SK-N-SH treated with all-trans-retinoic acid at 6 μM for 48 hours (cell line): ENCODE measurements around the gene DEF6.

Experiments
- ATAC-seq: fragments of 200-7000 bp; cut with Tn5 transposase; 3 replicates; pipeline ENCODE4 v1.9.1; 2020; ENCODE audit warnings: mild to moderate bottlenecking, moderate library complexity
- ARNTL ChIP-seq: fragments of 450-650 bp; formaldehyde crosslinking; IDR thresholded peaks from 2 replicates; pipeline ENCODE4 v1.5.0; 2020; ENCODE audit warnings: low read depth, mild to moderate bottlenecking, moderate library complexity, borderline replicate concordance
- BACH2 ChIP-seq: fragments of 250-450 bp; sonication (Bioruptor Pico); IDR thresholded peaks from 2 replicates; pipeline ENCODE4 v1.9.0; 2021; ENCODE audit warnings: mild to moderate bottlenecking, borderline replicate concordance
- CREB5 ChIP-seq: fragments of 250-450 bp; sonication (Bioruptor Pico); IDR thresholded peaks from 2 replicates; pipeline ENCODE4 v1.5.1; 2020; ENCODE audit warnings: low read depth, mild to moderate bottlenecking, moderate library complexity
- CSDC2 ChIP-seq: fragments of 250-450 bp; sonication (Bioruptor Pico); IDR thresholded peaks from 2 replicates; pipeline ENCODE4 v1.5.0; 2020; ENCODE audit warnings: mild to moderate bottlenecking, moderate library complexity
- CSRNP3 ChIP-seq: fragments of 250-450 bp; sonication (Bioruptor Pico); IDR thresholded peaks from 2 replicates; pipeline ENCODE4 v1.5.1; 2021; ENCODE audit warnings: mild to moderate bottlenecking, moderate library complexity
- ESRRG ChIP-seq: fragments of 250-450 bp; sonication (Bioruptor Pico); IDR thresholded peaks from 2 replicates; pipeline ENCODE4 v1.6.1; 2021; ENCODE audit warnings: mild to moderate bottlenecking
- ISL1 ChIP-seq: fragments of 250-450 bp; sonication (Bioruptor Pico); IDR thresholded peaks from 2 replicates; pipeline ENCODE4 v2.1.2; 2022; ENCODE audit warnings: mild to moderate bottlenecking, moderate library complexity
- OSR1 ChIP-seq: fragments of 250-450 bp; sonication (Bioruptor Pico); IDR thresholded peaks from 2 replicates; pipeline ENCODE4 v1.8.0; 2022; ENCODE audit warnings: moderate library complexity, mild to moderate bottlenecking, inconsistent platforms
- PATZ1 ChIP-seq: fragments of 250-450 bp; sonication (Bioruptor Pico); IDR thresholded peaks from 2 replicates; pipeline ENCODE4 v1.8.0; 2020; ENCODE audit warnings: mild to moderate bottlenecking, moderate library complexity, borderline replicate concordance
- PPARA ChIP-seq: fragments of 250-450 bp; sonication (Bioruptor Pico); IDR thresholded peaks from 2 replicates; pipeline ENCODE4 v1.5.0; 2020; ENCODE audit warnings: mild to moderate bottlenecking, borderline replicate concordance
- RARB ChIP-seq: fragments of 250-450 bp; sonication (Bioruptor Pico); IDR thresholded peaks from 2 replicates; pipeline ENCODE4 v1.8.0; 2021; ENCODE audit warnings: mild to moderate bottlenecking, moderate library complexity
- SNAI2 ChIP-seq: fragments of 250-450 bp; sonication (Bioruptor Pico); IDR thresholded peaks from 2 replicates; pipeline ENCODE4 v1.5.0; 2020; ENCODE audit warnings: mild to moderate bottlenecking, moderate library complexity
- TCF4 ChIP-seq: fragments of 250-450 bp; sonication (Bioruptor Pico); IDR thresholded peaks from 2 replicates; pipeline ENCODE4 v1.8.0; 2021; ENCODE audit warnings: mild to moderate bottlenecking, moderate library complexity, borderline replicate concordance
- TOX ChIP-seq: fragments of 250-450 bp; sonication (Bioruptor Pico); IDR thresholded peaks from 2 replicates; pipeline ENCODE4 v1.8.0; 2021; ENCODE audit warnings: mild to moderate bottlenecking, moderate library complexity, borderline replicate concordance
- ZC3H10 ChIP-seq: fragments of 250-450 bp; sonication (Bioruptor Pico); IDR thresholded peaks from 2 replicates; pipeline ENCODE4 v1.5.1; 2021; ENCODE audit warnings: mild to moderate bottlenecking, moderate library complexity
- ZFP3 ChIP-seq: fragments of 250-450 bp; sonication (Bioruptor Pico); IDR thresholded peaks from 2 replicates; pipeline ENCODE4 v1.5.0; 2020; ENCODE audit warnings: mild to moderate bottlenecking, moderate library complexity
- ZFP30 ChIP-seq: fragments of 450-650 bp; formaldehyde crosslinking; IDR thresholded peaks from 2 replicates; pipeline ENCODE4 v1.5.0; 2022; ENCODE audit warnings: mild to moderate bottlenecking, moderate library complexity
- ZNF70 ChIP-seq: fragments of 450-650 bp; formaldehyde crosslinking; IDR thresholded peaks from 2 replicates; pipeline ENCODE4 v1.5.0; 2020; ENCODE audit warnings: mild to moderate bottlenecking, moderate library complexity
- ZNF8 ChIP-seq: fragments of 450-650 bp; formaldehyde crosslinking; IDR thresholded peaks from 2 replicates; pipeline ENCODE4 v1.5.0; 2020; ENCODE audit warnings: mild to moderate bottlenecking, moderate library complexity
- TF ChIP-seq, protein P1 (sequence below): fragments of 250-450 bp; sonication (Bioruptor Pico); IDR thresholded peaks from 2 replicates; pipeline ENCODE4 v1.5.0; 2020; ENCODE audit warnings: mild to moderate bottlenecking, moderate library complexity
- TF ChIP-seq, protein P2 (sequence below): fragments of 250-450 bp; sonication (Bioruptor Pico); IDR thresholded peaks from 2 replicates; pipeline ENCODE4 v1.8.0; 2021; ENCODE audit warnings: low read depth, mild to moderate bottlenecking, moderate library complexity, borderline replicate concordance

DEF6 gene

GRCh38 chr6:35357677-35358076 is 60.1 kb downstream of the DEF6 start:
- no peak for ATAC-seq
- no peak for TF ChIP-seq ZC3H10 (CRISPR knock-in tag)
- no peak for TF ChIP-seq ISL1 (CRISPR knock-in tag)
- no peak for TF ChIP-seq RARB
- no peak for TF ChIP-seq CSDC2 (CRISPR knock-in tag)
- TF ChIP-seq CREB5 (CRISPR knock-in tag) = no peak
- no peak for TF ChIP-seq ESRRG (CRISPR knock-in tag)
- TF ChIP-seq OSR1 (CRISPR knock-in tag) = no peak
- TF ChIP-seq CSRNP3 = no peak
- TF ChIP-seq TOX (CRISPR knock-in tag) = no peak
- TF ChIP-seq ZNF8 = no peak
- no peak for TF ChIP-seq ZFP30 (CRISPR knock-in tag)
- TF ChIP-seq, protein P1, sequence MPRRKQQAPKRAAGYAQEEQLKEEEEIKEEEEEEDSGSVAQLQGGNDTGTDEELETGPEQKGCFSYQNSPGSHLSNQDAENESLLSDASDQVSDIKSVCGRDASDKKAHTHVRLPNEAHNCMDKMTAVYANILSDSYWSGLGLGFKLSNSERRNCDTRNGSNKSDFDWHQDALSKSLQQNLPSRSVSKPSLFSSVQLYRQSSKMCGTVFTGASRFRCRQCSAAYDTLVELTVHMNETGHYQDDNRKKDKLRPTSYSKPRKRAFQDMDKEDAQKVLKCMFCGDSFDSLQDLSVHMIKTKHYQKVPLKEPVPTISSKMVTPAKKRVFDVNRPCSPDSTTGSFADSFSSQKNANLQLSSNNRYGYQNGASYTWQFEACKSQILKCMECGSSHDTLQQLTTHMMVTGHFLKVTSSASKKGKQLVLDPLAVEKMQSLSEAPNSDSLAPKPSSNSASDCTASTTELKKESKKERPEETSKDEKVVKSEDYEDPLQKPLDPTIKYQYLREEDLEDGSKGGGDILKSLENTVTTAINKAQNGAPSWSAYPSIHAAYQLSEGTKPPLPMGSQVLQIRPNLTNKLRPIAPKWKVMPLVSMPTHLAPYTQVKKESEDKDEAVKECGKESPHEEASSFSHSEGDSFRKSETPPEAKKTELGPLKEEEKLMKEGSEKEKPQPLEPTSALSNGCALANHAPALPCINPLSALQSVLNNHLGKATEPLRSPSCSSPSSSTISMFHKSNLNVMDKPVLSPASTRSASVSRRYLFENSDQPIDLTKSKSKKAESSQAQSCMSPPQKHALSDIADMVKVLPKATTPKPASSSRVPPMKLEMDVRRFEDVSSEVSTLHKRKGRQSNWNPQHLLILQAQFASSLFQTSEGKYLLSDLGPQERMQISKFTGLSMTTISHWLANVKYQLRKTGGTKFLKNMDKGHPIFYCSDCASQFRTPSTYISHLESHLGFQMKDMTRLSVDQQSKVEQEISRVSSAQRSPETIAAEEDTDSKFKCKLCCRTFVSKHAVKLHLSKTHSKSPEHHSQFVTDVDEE (CRISPR knock-in tag) = no peak

DNA sequence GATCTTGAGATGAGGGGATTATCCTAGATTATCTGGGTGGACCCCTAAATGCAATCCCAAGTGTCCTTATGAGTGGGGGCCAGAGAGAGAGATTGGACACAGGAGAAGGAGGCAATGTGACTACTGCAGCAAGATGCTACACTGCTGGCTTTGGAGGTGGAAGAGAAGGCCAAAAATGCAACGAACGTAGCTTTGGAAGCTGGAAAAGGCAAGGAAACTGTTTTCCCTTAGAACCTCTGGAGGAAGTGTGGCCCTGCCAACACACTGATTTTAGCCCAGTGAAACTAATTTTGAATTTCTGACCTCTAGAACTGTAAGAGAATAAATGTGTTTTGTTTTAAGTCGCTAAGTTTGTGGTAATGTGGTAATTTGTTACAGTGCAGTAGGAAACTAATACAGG is 60.5 kb downstream of the DEF6 start:
- no peak for TF ChIP-seq BACH2 (CRISPR knock-in tag)
- TF ChIP-seq PPARA (CRISPR knock-in tag) = no peak
- TF ChIP-seq ZFP3 (CRISPR knock-in tag) = no peak
- TF ChIP-seq TCF4 (CRISPR knock-in tag) = no peak
- TF ChIP-seq OSR1 (CRISPR knock-in tag) = no peak
- no peak for TF ChIP-seq CREB5 (CRISPR knock-in tag)
- TF ChIP-seq ARNTL (CRISPR knock-in tag) = no peak
- no peak for TF ChIP-seq ESRRG (CRISPR knock-in tag)
- TF ChIP-seq TOX (CRISPR knock-in tag) = no peak
- no peak for TF ChIP-seq SNAI2 (CRISPR knock-in tag)
- TF ChIP-seq ZFP30 (CRISPR knock-in tag) = no peak
- no peak for TF ChIP-seq ZNF70 (CRISPR knock-in tag)
- TF ChIP-seq PATZ1 (CRISPR knock-in tag) = no peak
- no peak for TF ChIP-seq ZNF8
- no peak for TF ChIP-seq CSDC2 (CRISPR knock-in tag)
- TF ChIP-seq CSRNP3 = no peak
- TF ChIP-seq, protein P2, sequence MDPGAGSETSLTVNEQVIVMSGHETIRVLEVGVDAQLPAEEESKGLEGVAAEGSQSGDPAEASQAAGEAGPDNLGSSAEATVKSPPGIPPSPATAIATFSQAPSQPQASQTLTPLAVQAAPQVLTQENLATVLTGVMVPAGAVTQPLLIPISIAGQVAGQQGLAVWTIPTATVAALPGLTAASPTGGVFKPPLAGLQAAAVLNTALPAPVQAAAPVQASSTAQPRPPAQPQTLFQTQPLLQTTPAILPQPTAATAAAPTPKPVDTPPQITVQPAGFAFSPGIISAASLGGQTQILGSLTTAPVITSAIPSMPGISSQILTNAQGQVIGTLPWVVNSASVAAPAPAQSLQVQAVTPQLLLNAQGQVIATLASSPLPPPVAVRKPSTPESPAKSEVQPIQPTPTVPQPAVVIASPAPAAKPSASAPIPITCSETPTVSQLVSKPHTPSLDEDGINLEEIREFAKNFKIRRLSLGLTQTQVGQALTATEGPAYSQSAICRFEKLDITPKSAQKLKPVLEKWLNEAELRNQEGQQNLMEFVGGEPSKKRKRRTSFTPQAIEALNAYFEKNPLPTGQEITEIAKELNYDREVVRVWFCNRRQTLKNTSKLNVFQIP (CRISPR knock-in tag) = no peak
- TF ChIP-seq, protein P1 (CRISPR knock-in tag) = no peak
- TF ChIP-seq RARB = no peak
- no peak for TF ChIP-seq ZC3H10 (CRISPR knock-in tag)
- TF ChIP-seq, all 23 proteins: peak for 0
- no peak for ATAC-seq
